HepG2 (cell line): Measurements from ENCODE around the gene CHRNB1. TPM values are rescaled to one million over a fixed set of nuclear protein-coding genes. Genes with fewer than 3 reads are reported as not detected.

Experiments used
- ATAC-seq: fragments of 200-7000 bp; cut with Tn5 transposase; 3 replicates; pipeline ENCODE4 v1.9.1; 2020; ENCODE audit warnings: mild to moderate bottlenecking, moderate library complexity
- BruUV-seq: library from RNA; stranded (reverse); fragments of 400-500 nt; replicated peaks from 2 replicates; lab custom pipeline; 2021; lab: Mats Ljungman, UMichigan
- CTCF ChIA-PET: fragments of 300-600 bp; formaldehyde crosslinking; extraction: SDS; loops from one replicate; lab custom pipeline; 2021; ENCODE audit warnings: low total read pairs, inconsistent platforms, low intra/inter-chr PET ratio; lab: Yijun Ruan, JAX
- POLR2A ChIA-PET: fragments of 350-600 bp; sonication (Branson Sonifier 250); formaldehyde crosslinking; loops from one replicate; lab custom pipeline; 2020; ENCODE audit warnings: antibody characterized with exemption, inconsistent platforms; lab: Yijun Ruan, JAX
- DNase-seq: peaks from one replicate; pipeline ENCODE4 v3.0.0-alpha.2; 2015; ENCODE audit warnings: low spot score
- FAIRE-seq: peaks from 3 replicates; lab custom pipeline; 2011; peaks lifted over from hg19 to GRCh38; lab: Jason Lieb, UNC
- H2AFZ ChIP-seq: one replicate; pipeline ENCODE4 v1.6.1; 2011; ENCODE audit warnings: low read length, inconsistent platforms
- H3K27ac ChIP-seq: fragments of 300-600 bp; 3 replicates; pipeline ENCODE4 v1.8.0; 2011; ENCODE audit warnings: mixed run types, mild to moderate bottlenecking, mixed read lengths, low read length, inconsistent platforms; ENCODE audit not compliant: insufficient read depth; ENCODE audit errors: extremely low read length
- H3K27me3 ChIP-seq, 2 experiments: fragments of 200-600 bp in 1 of 2; 2 replicates in 1 of 2; 3 replicates in 1 of 2; pipeline versions ENCODE4 v1.6.0 to v1.8.0; 2011; ENCODE audit warnings: low read length in 2 of 2, mild to moderate bottlenecking in 2 of 2, moderate library complexity in 2 of 2, inconsistent platforms in 1 of 2; ENCODE audit not compliant: insufficient read depth in 2 of 2, control insufficient read depth in 1 of 2
- H3K36me3 ChIP-seq, 2 experiments: fragments of 200-600 bp in 1 of 2; replicated peaks in 1 of 2; 2 replicates in 1 of 2; 3 replicates in 1 of 2; pipeline versions ENCODE4 v1.5.1 to v1.8.0; 2011; ENCODE audit warnings: low read length in 2 of 2, inconsistent platforms in 1 of 2; ENCODE audit not compliant: insufficient read depth in 2 of 2, control insufficient read depth in 1 of 2
- H3K4me1 ChIP-seq: 2 replicates; pipeline ENCODE4 v1.5.1; 2012; ENCODE audit warnings: low read length, inconsistent platforms; ENCODE audit not compliant: insufficient read depth
- H3K4me2 ChIP-seq: 2 replicates; pipeline ENCODE4 v1.6.0; 2011; ENCODE audit warnings: low read depth, low read length, inconsistent platforms
- H3K4me3 ChIP-seq, 3 experiments: fragments of 200-600 bp in 1 of 3; sonication (generic), shearing (Covaris generic) in 1 of 3; replicated peaks in 1 of 3; 2 replicates each; pipeline ENCODE4 v1.5.1; 2011 to 2016; ENCODE audit warnings: low read length in 3 of 3, inconsistent platforms in 2 of 3, low read depth in 2 of 3, mild to moderate bottlenecking in 2 of 3, control low read depth in 1 of 3, mixed read lengths in 1 of 3; ENCODE audit not compliant: insufficient read depth in 1 of 3
- H3K79me2 ChIP-seq: one replicate; pipeline ENCODE4 v1.6.1; 2011; ENCODE audit warnings: low read length, inconsistent platforms; ENCODE audit not compliant: insufficient read depth
- H3K9ac ChIP-seq: 2 replicates; pipeline ENCODE4 v1.6.0; 2011; ENCODE audit warnings: mild to moderate bottlenecking, low read depth, low read length, inconsistent platforms; ENCODE audit not compliant: insufficient read depth
- H3K9me3 ChIP-seq: 2 replicates; pipeline ENCODE4 v1.5.1; 2012; ENCODE audit warnings: mild to moderate bottlenecking, low read length
- H4K20me1 ChIP-seq: 2 replicates; pipeline ENCODE4 v1.6.0; 2011; ENCODE audit warnings: inconsistent platforms, mild to moderate bottlenecking, low read length, moderate library complexity; ENCODE audit not compliant: insufficient read depth
- AKAP8 ChIP-seq: sonication (generic); formaldehyde crosslinking; IDR thresholded peaks from 2 replicates; pipeline ENCODE4 v1.5.1; 2020; ENCODE audit warnings: mild to moderate bottlenecking, missing genetic modification reagents
- CREB1 ChIP-seq, 2 experiments: fragments of 450-650 bp in 1 of 2; IDR thresholded peaks; 2 replicates each; pipeline ENCODE4 v1.6.1; 2016 to 2017; ENCODE audit warnings: control low read depth in 1 of 2, mild to moderate bottlenecking in 1 of 2, missing compliant biosample characterization in 1 of 2, missing genetic modification characterization in 1 of 2
- GMEB2 ChIP-seq: IDR thresholded peaks from 2 replicates; pipeline ENCODE4 v1.6.1; 2016; ENCODE audit warnings: missing biosample characterization, missing genetic modification reagents, low read depth
- HHEX ChIP-seq: IDR thresholded peaks from 2 replicates; pipeline ENCODE4 v1.6.1; 2016; ENCODE audit warnings: control low read depth
- JUND ChIP-seq: sonication (generic); formaldehyde crosslinking; IDR thresholded peaks from 2 replicates; pipeline ENCODE4 v1.8.0; 2022; ENCODE audit warnings: mild to moderate bottlenecking, missing genetic modification reagents
- MED1 ChIP-seq: sonication (generic); formaldehyde crosslinking; IDR thresholded peaks from 2 replicates; pipeline ENCODE4 v1.4.0; 2020; ENCODE audit warnings: missing genetic modification reagents
- MEIS2 ChIP-seq: sonication (generic); formaldehyde crosslinking; IDR thresholded peaks from 2 replicates; pipeline ENCODE4 v1.9.0; 2021; ENCODE audit warnings: mild to moderate bottlenecking, missing genetic modification reagents
- TAF1 ChIP-seq: sonication (generic); formaldehyde crosslinking; IDR thresholded peaks from 2 replicates; pipeline ENCODE4 v1.4.0; 2020; ENCODE audit warnings: missing genetic modification reagents
- TERF1 ChIP-seq: sonication (generic); formaldehyde crosslinking; IDR thresholded peaks from 2 replicates; pipeline ENCODE4 v1.8.0; 2022; ENCODE audit warnings: mild to moderate bottlenecking, missing genetic modification reagents, moderate library complexity
- THAP9 ChIP-seq: sonication (generic); formaldehyde crosslinking; IDR thresholded peaks from 2 replicates; pipeline ENCODE4; 2020; ENCODE audit warnings: missing genetic modification reagents, mild to moderate bottlenecking, borderline replicate concordance
- ZBTB7B ChIP-seq: sonication (generic); formaldehyde crosslinking; IDR thresholded peaks from 2 replicates; pipeline ENCODE4 v1.4.0; 2020; ENCODE audit warnings: missing genetic modification reagents
- ZNF263 ChIP-seq: sonication (generic); formaldehyde crosslinking; IDR thresholded peaks from 2 replicates; pipeline ENCODE4 v1.4.0; 2020; ENCODE audit warnings: missing genetic modification reagents
- ZNF331 ChIP-seq: sonication (generic); formaldehyde crosslinking; IDR thresholded peaks from 2 replicates; pipeline ENCODE4 v1.4.0; 2020; ENCODE audit warnings: missing genetic modification reagents
- ZNF501 ChIP-seq: sonication (generic); formaldehyde crosslinking; IDR thresholded peaks from 2 replicates; pipeline ENCODE4 v1.5.1; 2020; ENCODE audit warnings: mild to moderate bottlenecking, moderate library complexity, missing genetic modification reagents
- ZNF557 ChIP-seq: sonication (generic); formaldehyde crosslinking; IDR thresholded peaks from 2 replicates; pipeline ENCODE4 v1.4.0; 2020; ENCODE audit warnings: missing genetic modification reagents
- WGBS: methylation state at CpG from one replicate; pipeline ENCODE4 v1.1.6; 2017; ENCODE audit warnings: low lambda C conversion rate; 5-methylcytosine and 5-hydroxymethylcytosine counted together
- in situ Hi-C: cut with HindIII; loops from 2 replicates; pipeline ENCODE4 v1.10.0; 2017; ENCODE audit warnings: low pct_unique_long_range_greater_than_20kb; ENCODE audit not compliant: extremely low pct_ligation_motif_present
- intact Hi-C: fragments of 100-400 bp; cut with micrococcal nuclease; formaldehyde crosslinking; loops from one replicate; pipeline ENCODE4 v1.10.0; 2022; ENCODE audit not compliant: unreplicated experiment
- polyA plus RNA-seq, 8 experiments: library from polyadenylated mRNA; depleted of rRNA in 3 of 8; stranded (reverse) in 7 of 8; unstranded in 1 of 8; fragments of >200 nt; fragmentation: Illumina TruSeq in 4 of 8; extraction: Trizol in 4 of 8; gene quantifications; 2 replicates each; pipeline versions ENCODE4 v1.2.1 to v1.2.3, GENCODE V29; 2011 to 2016; ENCODE audit warnings: low read depth in 4 of 8, missing spikeins in 1 of 8, mixed read lengths in 1 of 8; ENCODE audit not compliant: insufficient read depth in 1 of 8
- total RNA-seq, 5 experiments: library from RNA; depleted of rRNA; stranded (reverse); fragments of >200 nt; fragmentation: Illumina TruSeq; extraction: Trizol; gene quantifications; 2 replicates each; pipeline ENCODE4 v1.2.3, GENCODE V29; 2016; ENCODE audit warnings: low read depth in 1 of 5
- TF ChIP-seq, protein P1 (sequence below): sonication (generic); formaldehyde crosslinking; IDR thresholded peaks from 2 replicates; pipeline ENCODE4 v1.5.1; 2020; ENCODE audit warnings: missing genetic modification reagents, mild to moderate bottlenecking, borderline replicate concordance
- TF ChIP-seq, protein P2 (sequence below): sonication (generic); formaldehyde crosslinking; IDR thresholded peaks from 2 replicates; pipeline ENCODE4 v1.4.0; 2020; ENCODE audit warnings: mild to moderate bottlenecking, missing genetic modification reagents, borderline replicate concordance

Gene CHRNB1
- total and polyA plus RNA-seq, 2 of the 13 experiments (the other 11 are each of a cell fraction or from before 2014, with no cell fraction given): 5.4 to 33.7 TPM

DNA sequence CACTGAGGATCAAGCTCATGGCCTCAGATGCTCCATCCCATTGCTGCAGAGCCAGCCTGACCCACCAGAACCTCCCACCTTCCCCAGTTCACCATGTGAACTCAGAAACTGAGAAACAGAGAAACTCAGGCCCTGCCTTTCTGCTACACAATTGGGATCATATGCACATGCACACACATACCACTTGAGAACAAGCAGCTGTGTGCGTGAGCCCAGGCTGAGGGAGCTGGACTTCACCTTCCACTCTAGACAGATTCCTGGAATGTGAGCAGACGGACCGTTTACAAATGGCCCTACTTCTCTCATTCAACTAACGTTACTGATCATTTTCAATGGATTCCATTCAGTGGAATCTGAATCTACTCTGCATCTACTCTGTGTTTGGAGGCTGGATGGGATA lies 21.2 kb upstream of the CHRNB1 start:
- peaks cover 2 to 9% of the 10 kb centered on the region in 2 experiments; a peak in 3 of 5 replicates for H3K27me3 ChIP-seq
- H3K27ac ChIP-seq: no peak overlapping the region
- intact Hi-C loops (no loop called here), in situ Hi-C loops (no loop called here)
- peaks cover 21% of the 10 kb centered on the region for H3K4me1 ChIP-seq
- ChIA-PET POLR2A (interaction anchor here (0.6 to 0.9 kb wide), 2 partner anchors 43 to 111 kb away, joined by 3 read pairs; no protein-coding TSS in a partner anchor), CTCF (no interaction called here)
- ATAC-seq (no peak), FAIRE-seq (no peak), DNase-seq (no peak)
- H2AFZ ChIP-seq: no peak overlapping the region
- no peaks in the 10 kb centered on the region for H3K9me3 ChIP-seq
- H3K9ac ChIP-seq: no peak overlapping the region
- no peaks in the 10 kb centered on the region for H3K36me3 ChIP-seq
- no peaks in the 10 kb centered on the region for H4K20me1 ChIP-seq
- no peak overlapping the region for H3K4me2 ChIP-seq
- no TSS peak for BruUV-seq
- no peak overlapping the region for H3K4me3 ChIP-seq
- H3K79me2 ChIP-seq: no peaks in the 10 kb centered on the region
- WGBS: 15% methylated on average over 4 of the region's 4 CpGs
- no peak for TF ChIP-seq TERF1 (CRISPR knock-in tag)
- TF ChIP-seq ZNF557 (CRISPR knock-in tag): no peak
- no peak for TF ChIP-seq AKAP8 (CRISPR knock-in tag)
- TF ChIP-seq JUND (CRISPR knock-in tag): no peak
- TF ChIP-seq, protein P1, sequence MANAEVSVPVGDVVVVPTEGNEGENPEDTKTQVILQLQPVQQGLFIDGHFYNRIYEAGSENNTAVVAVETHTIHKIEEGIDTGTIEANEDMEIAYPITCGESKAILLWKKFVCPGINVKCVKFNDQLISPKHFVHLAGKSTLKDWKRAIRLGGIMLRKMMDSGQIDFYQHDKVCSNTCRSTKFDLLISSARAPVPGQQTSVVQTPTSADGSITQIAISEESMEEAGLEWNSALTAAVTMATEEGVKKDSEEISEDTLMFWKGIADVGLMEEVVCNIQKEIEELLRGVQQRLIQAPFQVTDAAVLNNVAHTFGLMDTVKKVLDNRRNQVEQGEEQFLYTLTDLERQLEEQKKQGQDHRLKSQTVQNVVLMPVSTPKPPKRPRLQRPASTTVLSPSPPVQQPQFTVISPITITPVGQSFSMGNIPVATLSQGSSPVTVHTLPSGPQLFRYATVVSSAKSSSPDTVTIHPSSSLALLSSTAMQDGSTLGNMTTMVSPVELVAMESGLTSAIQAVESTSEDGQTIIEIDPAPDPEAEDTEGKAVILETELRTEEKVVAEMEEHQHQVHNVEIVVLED (CRISPR knock-in tag): no peak
- no peak for TF ChIP-seq THAP9 (CRISPR knock-in tag)
- no peak for TF ChIP-seq ZNF501 (CRISPR knock-in tag)
- TF ChIP-seq ZBTB7B (CRISPR knock-in tag): no peak
- no peak for TF ChIP-seq ZNF331
- TF ChIP-seq, protein P2, sequence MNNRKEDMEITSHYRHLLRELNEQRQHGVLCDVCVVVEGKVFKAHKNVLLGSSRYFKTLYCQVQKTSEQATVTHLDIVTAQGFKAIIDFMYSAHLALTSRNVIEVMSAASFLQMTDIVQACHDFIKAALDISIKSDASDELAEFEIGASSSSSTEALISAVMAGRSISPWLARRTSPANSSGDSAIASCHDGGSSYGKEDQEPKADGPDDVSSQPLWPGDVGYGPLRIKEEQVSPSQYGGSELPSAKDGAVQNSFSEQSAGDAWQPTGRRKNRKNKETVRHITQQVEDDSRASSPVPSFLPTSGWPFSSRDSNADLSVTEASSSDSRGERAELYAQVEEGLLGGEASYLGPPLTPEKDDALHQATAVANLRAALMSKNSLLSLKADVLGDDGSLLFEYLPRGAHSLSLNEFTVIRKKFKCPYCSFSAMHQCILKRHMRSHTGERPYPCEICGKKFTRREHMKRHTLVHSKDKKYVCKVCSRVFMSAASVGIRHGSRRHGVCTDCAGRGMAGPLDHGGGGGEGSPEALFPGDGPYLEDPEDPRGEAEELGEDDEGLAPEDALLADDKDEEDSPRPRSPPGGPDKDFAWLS (CRISPR knock-in tag): no peak
- TF ChIP-seq TAF1 (CRISPR knock-in tag): no peak
- no peak for TF ChIP-seq MED1
- TF ChIP-seq MEIS2 (CRISPR knock-in tag): no peak
- TF ChIP-seq CREB1 (IDR thresholded peaks at IDR 0.05): no peak
- TF ChIP-seq CREB1 (CRISPR knock-in tag; IDR thresholded peaks at IDR 0.05): no peak
- TF ChIP-seq ZNF263 (CRISPR knock-in tag): no peak
- no peak for TF ChIP-seq GMEB2
- TF ChIP-seq HHEX (CRISPR knock-in tag): no peak
